Right lobe of liver (tissue), 4 donors: ENCODE measurements around the gene SRSF8.

Experiments
- CTCF ChIP-seq, 4 donors: fragments of 200-600 bp in 3 of 4; fragments of 450-650 bp in 1 of 4; IDR thresholded peaks; one replicate each; pipeline versions ENCODE4 v1.5.1 to v1.8.0; 2016 to 2022; ENCODE audit warnings: antibody characterized with exemption in 4 of 4, mild to moderate bottlenecking in 2 of 4
- POLR2A ChIP-seq: fragments of 450-650 bp; IDR thresholded peaks from one replicate; pipeline ENCODE4 v1.6.1; 2017; ENCODE audit warnings: antibody characterized with exemption, mild to moderate bottlenecking
- donor health status: DM: no; HTN: no; CAD: no.
- donor health status: DM: no; HTN: no; CAD: no.
- donor health status: DM: no; HTN: yes; CAD: no.

DNA sequence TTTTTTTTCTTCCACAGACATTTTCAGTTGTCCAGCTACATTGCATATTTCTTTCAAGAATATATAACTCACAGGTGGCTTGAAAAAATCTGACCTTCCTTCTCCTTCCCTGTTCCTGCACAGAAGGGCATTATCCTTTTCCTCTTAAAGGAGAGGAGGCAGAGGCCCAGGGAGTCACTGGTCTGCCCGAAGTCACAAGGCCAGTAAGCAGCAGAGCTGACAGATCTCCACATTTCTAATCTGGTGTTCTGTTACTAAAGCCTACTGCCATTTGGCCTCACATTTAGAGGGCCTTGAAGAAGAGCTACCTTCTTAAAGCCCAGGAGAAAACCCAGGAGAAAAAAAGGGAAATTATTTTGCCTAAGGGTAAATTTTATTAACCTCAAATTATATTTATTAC lies 35.2 kb downstream of the SRSF8 start:
- TF ChIP-seq CTCF (IDR thresholded peaks at IDR 0.05): no peak
- TF ChIP-seq POLR2A: no peak
